ENCODE data around the gene PPIE.
A peak's percentile ranks its signal among the peaks of the same experiment; 100 is the strongest.

The PPIE gene

DNA sequence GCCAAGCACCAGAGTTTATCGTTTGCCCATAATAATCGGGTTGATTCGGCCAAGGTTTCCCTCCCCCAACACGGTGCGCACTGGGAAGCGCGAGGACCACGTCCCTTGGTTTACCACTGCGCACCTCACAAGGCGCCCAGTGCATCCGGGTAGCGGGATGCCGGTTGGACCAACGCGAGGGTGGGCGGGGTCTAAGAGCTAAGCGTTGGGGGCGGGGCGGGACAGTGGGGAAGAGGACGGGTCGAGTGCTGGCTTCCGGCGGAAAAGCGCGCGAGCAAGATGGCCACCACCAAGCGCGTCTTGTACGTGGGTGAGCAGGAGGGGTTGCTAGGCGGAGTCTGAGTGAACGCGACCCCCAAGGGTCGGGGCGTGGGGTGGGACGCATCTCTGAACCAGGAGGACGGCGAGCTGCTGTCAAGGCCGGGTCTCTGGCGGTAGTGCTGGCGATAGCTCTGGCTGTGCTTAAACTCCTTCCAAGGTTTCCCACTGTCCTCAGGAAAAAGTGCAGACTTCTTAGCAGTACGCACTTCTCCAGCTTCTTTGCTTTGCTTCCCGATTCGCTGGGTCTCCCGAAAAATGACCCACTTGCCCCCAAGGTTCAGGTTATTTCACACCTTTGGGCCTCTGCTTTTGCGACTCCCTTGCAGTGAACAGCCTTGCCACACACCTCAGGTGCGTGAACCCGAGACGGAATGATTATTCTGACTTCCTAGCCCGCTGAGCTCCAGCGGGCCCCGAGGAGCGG lies at the start of gene PPIE:
Gene PPIE (plus strand): TSS at position 261 of the 745 bp plus-strand sequence. CDS start 19 bp downstream, at position 280.
- DNase-seq (ENCODE audit: low read depth): peak; percentile 84
- TF ChIP-seq, protein P1, sequence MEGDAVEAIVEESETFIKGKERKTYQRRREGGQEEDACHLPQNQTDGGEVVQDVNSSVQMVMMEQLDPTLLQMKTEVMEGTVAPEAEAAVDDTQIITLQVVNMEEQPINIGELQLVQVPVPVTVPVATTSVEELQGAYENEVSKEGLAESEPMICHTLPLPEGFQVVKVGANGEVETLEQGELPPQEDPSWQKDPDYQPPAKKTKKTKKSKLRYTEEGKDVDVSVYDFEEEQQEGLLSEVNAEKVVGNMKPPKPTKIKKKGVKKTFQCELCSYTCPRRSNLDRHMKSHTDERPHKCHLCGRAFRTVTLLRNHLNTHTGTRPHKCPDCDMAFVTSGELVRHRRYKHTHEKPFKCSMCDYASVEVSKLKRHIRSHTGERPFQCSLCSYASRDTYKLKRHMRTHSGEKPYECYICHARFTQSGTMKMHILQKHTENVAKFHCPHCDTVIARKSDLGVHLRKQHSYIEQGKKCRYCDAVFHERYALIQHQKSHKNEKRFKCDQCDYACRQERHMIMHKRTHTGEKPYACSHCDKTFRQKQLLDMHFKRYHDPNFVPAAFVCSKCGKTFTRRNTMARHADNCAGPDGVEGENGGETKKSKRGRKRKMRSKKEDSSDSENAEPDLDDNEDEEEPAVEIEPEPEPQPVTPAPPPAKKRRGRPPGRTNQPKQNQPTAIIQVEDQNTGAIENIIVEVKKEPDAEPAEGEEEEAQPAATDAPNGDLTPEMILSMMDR (conservative IDR thresholded peaks at IDR 0.05; ENCODE audit: low read length): no peak
- H3K4me3 ChIP-seq (ENCODE audit: low read length): peak within 1 kb of the TSS; percentile 97

DNA sequence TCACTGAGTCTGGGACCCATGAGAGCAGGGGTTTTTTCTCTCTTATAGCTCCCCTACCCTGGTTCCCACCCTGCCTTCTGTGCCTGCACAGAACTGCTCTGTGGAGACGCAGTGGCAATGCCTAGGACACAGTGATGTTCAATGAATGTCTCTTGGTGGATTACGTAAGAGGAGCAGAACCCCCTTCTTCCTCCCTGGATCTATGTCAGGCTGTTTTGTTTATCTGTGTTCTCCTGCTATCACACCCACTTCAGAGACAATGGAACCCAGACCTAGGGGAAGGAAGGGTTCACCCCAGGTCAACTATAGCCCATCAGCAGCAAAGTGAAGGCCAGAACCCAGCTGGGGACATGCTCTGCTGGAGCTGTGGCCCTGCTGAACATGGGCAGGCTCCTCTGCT lies 49.5 kb upstream of the PPIE start:
- H3K4me3 ChIP-seq (ENCODE audit: low read length): no peak overlapping the region
- TF ChIP-seq, protein P1 (conservative IDR thresholded peaks at IDR 0.05; ENCODE audit: low read length): no peak
- DNase-seq (ENCODE audit: low read depth): no peak

DNA sequence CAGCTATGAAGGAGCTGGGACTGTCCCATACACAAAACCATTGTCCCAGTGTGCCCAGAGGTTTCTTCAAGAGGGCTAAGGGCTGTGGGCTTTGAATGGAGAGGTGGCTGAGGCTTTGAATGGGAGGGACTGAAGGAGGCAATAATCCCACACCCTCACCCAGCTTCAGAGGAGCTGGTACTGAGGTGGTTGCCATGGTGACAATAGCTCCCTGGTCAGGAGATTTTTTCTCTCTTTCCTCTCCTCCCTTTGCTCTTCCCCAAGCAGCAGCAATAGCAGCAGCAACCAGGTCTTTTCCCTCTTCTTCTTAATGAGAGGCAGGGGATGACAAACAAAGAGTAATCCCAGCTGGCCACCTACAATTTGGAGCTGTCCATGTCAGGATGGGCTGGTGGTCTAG lies 49.0 kb upstream of the PPIE start:
- H3K4me3 ChIP-seq (ENCODE audit: low read length): no peak overlapping the region
- TF ChIP-seq, protein P1 (conservative IDR thresholded peaks at IDR 0.05; ENCODE audit: low read length): no peak
- DNase-seq (ENCODE audit: low read depth): no peak

- no peak for DNase-seq (ENCODE audit: low read depth)
- H3K4me3 ChIP-seq (ENCODE audit: low read length): no peak overlapping the region
- TF ChIP-seq, protein P1 (conservative IDR thresholded peaks at IDR 0.05; ENCODE audit: low read length): no peak
Measured at GRCh38 chr1:39690225-39690624, 48.5 kb upstream of the PPIE start.

GRCh38 chr1:39690794-39691382 lies 47.8 kb upstream of the PPIE start:
- TF ChIP-seq, protein P1 (conservative IDR thresholded peaks at IDR 0.05; ENCODE audit: low read length): no peak
- DNase-seq (ENCODE audit: low read depth): no peak
- H3K4me3 ChIP-seq (ENCODE audit: low read length): no peak overlapping the region

DNA sequence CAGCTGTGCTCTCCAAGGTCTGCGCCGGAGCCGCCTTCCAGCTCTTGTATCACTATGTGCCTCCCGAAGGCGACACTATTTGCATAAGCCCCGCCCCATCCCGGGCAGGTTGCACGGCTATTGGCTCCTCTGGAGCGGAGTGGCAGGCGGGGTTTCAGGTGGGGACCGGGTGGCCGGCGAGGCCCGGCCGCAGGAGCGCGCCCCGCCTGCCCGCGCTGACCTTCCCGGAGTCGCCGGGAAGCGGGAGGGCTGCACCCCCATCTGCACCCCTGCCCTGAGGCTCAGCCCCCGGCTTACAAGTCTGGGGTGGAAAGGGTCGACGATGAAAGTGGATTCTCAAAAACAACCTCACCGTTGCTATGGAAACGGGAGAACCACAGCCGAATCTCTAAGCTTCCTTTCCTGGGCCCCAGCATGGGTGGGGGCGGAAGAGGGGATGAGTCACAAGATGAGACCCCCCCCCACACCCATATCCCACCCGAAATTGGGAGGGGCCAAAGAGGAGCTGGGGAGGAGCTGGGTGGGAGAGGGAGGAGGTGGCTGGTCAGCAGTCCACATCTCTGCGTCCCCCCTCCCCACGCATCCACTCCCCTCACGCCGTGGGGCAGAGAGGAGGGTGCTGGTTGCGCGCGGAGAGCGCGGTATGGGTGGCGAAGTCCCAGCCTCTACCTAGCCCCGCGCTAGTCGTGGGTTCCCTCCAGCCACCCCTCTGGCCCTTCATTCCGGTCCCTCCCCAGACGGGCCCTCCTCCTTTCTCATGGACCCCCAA lies 47.1 kb upstream of the PPIE start, which contains the start of gene HPCAL4:
Gene HPCAL4 (minus strand): TSS at position 51 of the 769 bp plus-strand sequence. CDS start 6,830 bp downstream, outside the sequence.
- peak; percentile 47 for DNase-seq (ENCODE audit: low read depth)
- TF ChIP-seq, protein P1 (conservative IDR thresholded peaks at IDR 0.05; ENCODE audit: low read length): no peak
- no peak within 1 kb of the TSS; the same call in 1 of the 2 replicates for H3K4me3 ChIP-seq (ENCODE audit: low read length)

All from AG10803 (cell line).